GM12891 (cell line): ENCODE measurements around the gene CRTC1.

Experiments
- PAX5 ChIP-seq: IDR thresholded peaks from 2 replicates; pipeline ENCODE4 v1.6.1; 2011; ENCODE audit warnings: low read length, moderate library complexity, mild to moderate bottlenecking; ENCODE audit not compliant: insufficient read depth, severe bottlenecking
- POLR2A ChIP-seq: IDR thresholded peaks from 2 replicates; pipeline ENCODE4 v1.6.1; 2011; ENCODE audit warnings: low read depth, low read length, control low read depth
- POLR2AphosphoS5 ChIP-seq: IDR thresholded peaks from 2 replicates; pipeline ENCODE4 v1.6.1; 2011; ENCODE audit warnings: low read depth, low read length, control low read depth
- SPI1 ChIP-seq: IDR thresholded peaks from 2 replicates; pipeline ENCODE4 v1.6.1; 2011; ENCODE audit warnings: low read depth, low read length, control low read depth
- TAF1 ChIP-seq: IDR thresholded peaks from 2 replicates; pipeline ENCODE4 v1.6.1; 2011; ENCODE audit warnings: low read depth, low read length, control low read depth

DNA sequence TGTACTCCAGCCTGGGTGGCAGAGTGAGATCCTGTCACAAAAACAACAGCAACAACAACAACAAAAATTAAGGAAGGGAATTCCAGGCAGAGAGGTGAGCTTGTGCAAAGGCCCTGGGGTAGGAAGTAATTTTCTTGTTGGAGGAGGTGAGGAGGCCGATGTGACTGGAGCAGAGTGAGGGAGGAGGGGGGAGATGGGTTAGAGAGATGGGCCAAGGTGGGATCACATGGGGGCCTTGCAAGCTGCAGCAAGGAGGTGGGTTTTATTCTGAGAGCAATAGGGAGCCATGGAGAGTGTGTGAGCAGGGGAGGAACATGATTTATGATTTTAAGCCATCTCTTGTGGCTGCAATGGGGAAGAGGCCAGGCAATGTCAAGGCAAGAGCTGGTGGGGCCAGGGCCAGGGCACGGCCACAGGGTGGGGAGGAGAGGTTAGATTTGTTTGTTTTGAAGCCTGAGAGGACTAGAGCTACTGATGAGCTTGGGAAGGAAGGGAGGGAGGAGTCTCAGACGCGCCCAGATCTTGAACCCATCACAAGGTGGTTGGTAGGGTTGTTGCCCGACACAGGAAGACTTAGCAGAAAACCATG is 120.2 kb downstream of the CRTC1 start:
- TF ChIP-seq SPI1 (no peak), POLR2A (no peak), TAF1 (no peak), POLR2AphosphoS5 (no peak), PAX5 (no peak)
